NCI-H345 treated with DMSO at 0.1 percent for 48 hours (cell line): ENCODE results near the gene EIPR1.

ENCODE experiments used
- DNase-seq: peaks from one replicate; lab custom pipeline; 2025; ENCODE audit not compliant: unreplicated experiment; lab: John Stamatoyannopoulos, UW

EIPR1 gene

GRCh38 chr2:3309496-3310355 is 67.9 kb downstream of the EIPR1 start:
- no peak for DNase-seq

GRCh38 chr2:3307901-3308300 is 69.7 kb downstream of the EIPR1 start:
- DNase-seq: no peak

- no peak for DNase-seq
Measured at GRCh38 chr2:3307236-3307635, 70.4 kb downstream of the EIPR1 start.

GRCh38 chr2:3305952-3306351 is 71.7 kb downstream of the EIPR1 start:
- no peak for DNase-seq

GRCh38 chr2:3305431-3305830 is 72.2 kb downstream of the EIPR1 start:
- DNase-seq: no peak

GRCh38 chr2:3303583-3304406 is 73.8 kb downstream of the EIPR1 start:
- peak; percentile 76 for DNase-seq

GRCh38 chr2:3302751-3303582 is 74.7 kb downstream of the EIPR1 start:
- peak; percentile 44 for DNase-seq

GRCh38 chr2:3302421-3302750 is 75.2 kb downstream of the EIPR1 start:
- DNase-seq: no peak

- DNase-seq: no peak
Measured at GRCh38 chr2:3301001-3301400, 76.6 kb downstream of the EIPR1 start.

- no peak for DNase-seq
Measured at GRCh38 chr2:3300224-3300995, 77.2 kb downstream of the EIPR1 start.

GRCh38 chr2:3299703-3300102 is 77.9 kb downstream of the EIPR1 start:
- no peak for DNase-seq

- DNase-seq: no peak
Measured at GRCh38 chr2:3299130-3299529, 78.5 kb downstream of the EIPR1 start.

GRCh38 chr2:3298191-3298590 is 79.4 kb downstream of the EIPR1 start:
- no peak for DNase-seq

- no peak for DNase-seq
Measured at GRCh38 chr2:3297523-3297922, 80.1 kb downstream of the EIPR1 start.

- no peak for DNase-seq
Measured at GRCh38 chr2:3296182-3296972, 81.2 kb downstream of the EIPR1 start.

- no peak for DNase-seq
Measured at GRCh38 chr2:3294493-3294892, 83.1 kb downstream of the EIPR1 start.

GRCh38 chr2:3294069-3294468 is 83.5 kb downstream of the EIPR1 start:
- no peak for DNase-seq

GRCh38 chr2:3293221-3293620 is 84.4 kb downstream of the EIPR1 start:
- DNase-seq: no peak

- no peak for DNase-seq
Measured at GRCh38 chr2:3292416-3292815, 85.2 kb downstream of the EIPR1 start.

GRCh38 chr2:3291750-3292149 is 85.9 kb downstream of the EIPR1 start:
- DNase-seq: no peak
